ENCODE results near the gene TBC1D5. TPM values are rescaled to one million over a fixed set of nuclear protein-coding genes. Genes with fewer than 3 reads are reported as not detected.
"Not testable (repeated sequence)": the region's sequence is repeated elsewhere in the genome, so short reads cannot be mapped to it uniquely, and the experiment has no call there.

The TBC1D5 gene
- total and polyA plus RNA-seq, 8 donors = 47.4 to 74.8 (median 55.3) TPM

GRCh38 chr3:17625133-17625532 lies 117.3 kb downstream of the TBC1D5 start:
- Histone ChIP-seq H3K27ac (no peak overlapping the region), H3K27me3 (no peaks in the 10 kb centered on the region), H3K4me1 (peaks cover 0 to 18% of the 10 kb centered on the region in 2 donors), H3K36me3 (peaks cover 0 to 5% of the 10 kb centered on the region in 2 donors), H3K4me3 (no peak overlapping the region), H3K9me3 (no peaks in the 10 kb centered on the region)
- no peak for ATAC-seq
- DNase-seq = no peak
- TF ChIP-seq CTCF (IDR thresholded peaks at IDR 0.05) = no peak
- intact Hi-C loops (cut with DNase I) = no loop called here

- Histone ChIP-seq H3K9me3 (no peaks in the 10 kb centered on the region), H3K27me3 (no peaks in the 10 kb centered on the region), H3K36me3 (peaks cover 0 to 10% of the 10 kb centered on the region in 2 donors), H3K4me3 (no peak overlapping the region), H3K4me1 (peaks cover 0 to 12% of the 10 kb centered on the region in 2 donors), H3K27ac (no peak overlapping the region)
- DNase-seq (no peak), ATAC-seq (no peak)
- no peak for TF ChIP-seq CTCF (IDR thresholded peaks at IDR 0.05)
- intact Hi-C loops (cut with DNase I) = no loop called here
Observed at GRCh38 chr3:17623464-17623863, 119.0 kb downstream of the TBC1D5 start.

DNA sequence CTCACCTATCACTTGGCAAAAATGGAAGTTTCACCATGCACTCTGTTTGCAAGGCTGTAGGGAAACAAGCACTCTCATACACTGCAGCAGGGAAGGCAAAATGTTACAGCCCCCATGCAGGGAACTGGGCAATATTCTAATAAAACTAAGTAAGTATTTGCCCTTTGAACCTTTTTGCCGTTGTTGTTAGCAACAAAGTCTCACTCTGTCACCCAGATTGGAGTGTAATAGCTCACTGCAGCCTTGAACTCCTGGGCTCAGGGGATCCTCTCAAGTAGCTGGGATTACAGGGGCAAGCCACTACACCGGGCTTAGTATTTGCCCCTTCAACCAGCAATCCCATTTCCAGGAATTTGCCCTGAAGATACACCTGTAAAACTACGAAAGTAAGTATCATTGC lies 122.5 kb downstream of the TBC1D5 start:
- peaks cover 0 to 22% of the 10 kb centered on the region in 2 donors for H3K36me3 ChIP-seq
- TF ChIP-seq CTCF (IDR thresholded peaks at IDR 0.05) = no peak
- H3K4me1 ChIP-seq = no peaks in the 10 kb centered on the region
- H3K4me3 ChIP-seq = no peak overlapping the region
- H3K27ac ChIP-seq = no peak overlapping the region
- ATAC-seq (no peak), DNase-seq (no peak)
- H3K27me3 ChIP-seq = no peaks in the 10 kb centered on the region
- H3K9me3 ChIP-seq = no peaks in the 10 kb centered on the region
- intact Hi-C loops (cut with DNase I) = no loop called here

GRCh38 chr3:17613017-17613416 lies 129.4 kb downstream of the TBC1D5 start:
- ATAC-seq; H3K4me3 ChIP-seq; DNase-seq; H3K9me3 ChIP-seq; H3K4me1 ChIP-seq; H3K27ac ChIP-seq; H3K27me3 ChIP-seq; intact Hi-C loops (cut with DNase I); H3K36me3 ChIP-seq: not testable (repeated sequence)

- no peak for TF ChIP-seq CTCF (IDR thresholded peaks at IDR 0.05)
- no peak for DNase-seq
- H3K27ac ChIP-seq = no peak overlapping the region
- H3K36me3 ChIP-seq = peaks cover 0 to 4% of the 10 kb centered on the region in 2 donors
- no peak for ATAC-seq
- intact Hi-C loops (cut with DNase I) = no loop called here
- H3K4me1 ChIP-seq = no peaks in the 10 kb centered on the region
- H3K9me3 ChIP-seq = peaks cover 0 to 4% of the 10 kb centered on the region in 2 donors
- H3K27me3 ChIP-seq = no peaks in the 10 kb centered on the region
- no peak overlapping the region for H3K4me3 ChIP-seq
Observed at GRCh38 chr3:17607905-17608304, 134.5 kb downstream of the TBC1D5 start.

DNA sequence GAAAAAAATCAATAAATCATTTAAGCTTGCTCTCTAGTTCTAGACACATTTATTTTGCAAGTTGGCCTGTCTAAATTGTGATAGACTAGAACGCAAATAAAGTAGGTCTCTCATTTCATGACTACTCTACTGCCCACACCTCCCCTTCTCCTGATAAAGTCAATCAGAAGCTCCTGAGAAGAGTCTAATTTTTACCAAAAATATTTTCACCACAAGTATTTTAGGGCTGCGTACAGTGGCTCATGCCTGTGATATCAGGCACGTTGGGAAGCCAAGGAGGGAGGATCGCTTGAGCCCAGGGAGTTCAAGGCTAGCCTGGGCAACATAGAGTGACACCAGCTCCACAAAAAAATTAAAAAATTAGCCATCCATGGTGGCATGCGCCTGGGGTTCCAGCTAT lies 136.5 kb downstream of the TBC1D5 start:
- DNase-seq (no peak), ATAC-seq (no peak)
- H3K9me3 ChIP-seq = peaks cover 0 to 4% of the 10 kb centered on the region in 2 donors
- no peak for TF ChIP-seq CTCF (IDR thresholded peaks at IDR 0.05)
- intact Hi-C loops (cut with DNase I) = no loop called here
- no peak overlapping the region for H3K4me3 ChIP-seq
- H3K4me1 ChIP-seq = no peaks in the 10 kb centered on the region
- no peaks in the 10 kb centered on the region for H3K27me3 ChIP-seq
- peaks cover 0 to 4% of the 10 kb centered on the region in 2 donors for H3K36me3 ChIP-seq
- H3K27ac ChIP-seq = no peak overlapping the region
